SK-N-SH (cell line): Measurements from ENCODE around the gene ZDHHC11. TPM values are rescaled to one million over a fixed set of nuclear protein-coding genes. Genes with fewer than 3 reads are reported as not detected.
"Not testable (repeated sequence)": the region's sequence is repeated elsewhere in the genome, so short reads cannot be mapped to it uniquely, and the experiment has no call there.

Experiments
- CTCF ChIA-PET: fragments of 300-600, 350-600 bp; formaldehyde crosslinking; extraction: SDS; loops from one replicate; lab custom pipeline; 2021; lab: Yijun Ruan, JAX
- POLR2A ChIA-PET: fragments of 350-600 bp; sonication (Branson Sonifier 250); formaldehyde crosslinking; extraction: SDS; loops from one replicate; lab custom pipeline; 2020; ENCODE audit warnings: antibody characterized with exemption, inconsistent platforms; lab: Yijun Ruan, JAX
- DNase-seq: peaks from one replicate; pipeline ENCODE4 v3.0.0; 2012
- H2AFZ ChIP-seq: fragments of 200-600 bp; sonication (generic); 2 replicates; pipeline ENCODE4 v1.8.1; 2016; ENCODE audit warnings: antibody characterized with exemption, mild to moderate bottlenecking, low read depth
- H3F3A ChIP-seq: fragments of 200-600 bp; sonication (generic); replicated peaks from 2 replicates; pipeline ENCODE3; 2016; ENCODE audit warnings: antibody characterized with exemption, mild to moderate bottlenecking; ENCODE audit not compliant: insufficient read depth
- H3K27ac ChIP-seq, 2 experiments: fragments of 200-500 bp in 1 of 2; fragments of 200-600 bp in 1 of 2; sonication (Bioruptor generic) in 1 of 2; sonication (generic), shearing (Covaris generic) in 1 of 2; 2 replicates each; pipeline versions ENCODE4 v1.5.1 to v1.6.1; 2014 to 2016; ENCODE audit warnings: low read depth in 2 of 2, inconsistent platforms in 1 of 2, low read length in 1 of 2, mild to moderate bottlenecking in 1 of 2, mixed read lengths in 1 of 2
- H3K27me3 ChIP-seq: fragments of 200-600 bp; sonication (generic), shearing (Covaris generic); 2 replicates; pipeline ENCODE4 v1.6.1; 2016; ENCODE audit warnings: mixed run types; ENCODE audit not compliant: insufficient read depth
- H3K36me3 ChIP-seq, 2 experiments: fragments of 200-500 bp in 1 of 2; fragments of 200-600 bp in 1 of 2; sonication (Bioruptor generic) in 1 of 2; sonication (generic) in 1 of 2; replicated peaks in 1 of 2; 2 replicates each; pipeline versions ENCODE3 to v1.5.1; 2014 to 2016; ENCODE audit warnings: low read length in 1 of 2, mild to moderate bottlenecking in 1 of 2; ENCODE audit not compliant: insufficient read depth in 2 of 2, control insufficient read depth in 1 of 2
- H3K4me1 ChIP-seq, 2 experiments: fragments of 200-500 bp in 1 of 2; fragments of 200-600 bp in 1 of 2; sonication (Bioruptor generic) in 1 of 2; sonication (generic), shearing (Covaris generic) in 1 of 2; 2 replicates each; pipeline versions ENCODE4 v1.5.1 to v1.6.1; 2014 to 2016; ENCODE audit warnings: low read depth in 1 of 2, low read length in 1 of 2, mixed run types in 1 of 2; ENCODE audit not compliant: insufficient read depth in 2 of 2, control insufficient read depth in 1 of 2
- H3K4me2 ChIP-seq: fragments of 200-600 bp; sonication (generic), shearing (Covaris generic); 2 replicates; pipeline ENCODE4 v1.6.1; 2017; ENCODE audit warnings: mixed run types
- H3K4me3 ChIP-seq, 2 experiments: fragments of 200-500 bp in 1 of 2; fragments of 200-600 bp in 1 of 2; sonication (Bioruptor generic) in 1 of 2; sonication (generic), shearing (Covaris generic) in 1 of 2; 2 replicates each; pipeline versions ENCODE4 v1.5.1 to v1.8.1; 2014 to 2016; ENCODE audit warnings: low read depth in 2 of 2, inconsistent platforms in 1 of 2, low read length in 1 of 2, mild to moderate bottlenecking in 1 of 2, mixed read lengths in 1 of 2, moderate library complexity in 1 of 2
- H3K79me2 ChIP-seq: fragments of 200-600 bp; sonication (generic); 2 replicates; pipeline ENCODE4 v1.8.1; 2017; ENCODE audit warnings: mild to moderate bottlenecking; ENCODE audit not compliant: insufficient read depth
- H3K9ac ChIP-seq: fragments of 200-600 bp; sonication (generic); 2 replicates; pipeline ENCODE4 v1.6.1; 2017; ENCODE audit warnings: mixed run types
- H3K9me2 ChIP-seq: fragments of 200-600 bp; sonication (generic); 2 replicates; pipeline ENCODE4 v1.6.1; 2017; ENCODE audit warnings: mixed run types
- H3K9me3 ChIP-seq: fragments of 200-600 bp; sonication (generic); 2 replicates; pipeline ENCODE4 v1.6.1; 2017; ENCODE audit warnings: mixed run types, mild to moderate bottlenecking, moderate library complexity
- H4K20me1 ChIP-seq: fragments of 200-600 bp; sonication (generic); 2 replicates; pipeline ENCODE4 v1.6.1; 2017; ENCODE audit warnings: mild to moderate bottlenecking, mixed run types; ENCODE audit not compliant: insufficient read depth
- EP300 ChIP-seq, 2 experiments: IDR thresholded peaks; 2 replicates each; pipeline versions ENCODE4 v1.4.0 to v1.6.1; 2012; ENCODE audit warnings: borderline replicate concordance in 1 of 2, low read depth in 1 of 2, low read length in 1 of 2
- EZH2phosphoT487 ChIP-seq: fragments of 200-600 bp; sonication (generic); IDR thresholded peaks from 2 replicates; pipeline ENCODE4 v1.6.1; 2017; ENCODE audit warnings: low read depth, mixed run types, mild to moderate bottlenecking, antibody characterized with exemption, moderate library complexity, borderline replicate concordance
- FOXM1 ChIP-seq: IDR thresholded peaks from 2 replicates; pipeline ENCODE4 v1.4.0; 2012; ENCODE audit warnings: low read depth, mild to moderate bottlenecking
- GATA2 ChIP-seq: sonication (generic); formaldehyde crosslinking; IDR thresholded peaks from 2 replicates; pipeline ENCODE4 v1.5.0; 2020; ENCODE audit warnings: mild to moderate bottlenecking, missing genetic modification reagents
- MEF2A ChIP-seq: IDR thresholded peaks from 2 replicates; pipeline ENCODE4 v1.4.0; 2012; ENCODE audit warnings: low read depth, borderline replicate concordance
- RAD21 ChIP-seq: IDR thresholded peaks from 2 replicates; pipeline ENCODE4 v1.6.1; 2012; ENCODE audit warnings: mild to moderate bottlenecking, low read length
- REST ChIP-seq: IDR thresholded peaks from 2 replicates; pipeline ENCODE4 v1.6.1; 2012; ENCODE audit warnings: mild to moderate bottlenecking, low read depth, low read length, moderate library complexity
- SMC3 ChIP-seq: IDR thresholded peaks from 2 replicates; pipeline ENCODE4 v1.6.1; 2012; ENCODE audit warnings: low read depth, low read length, improper control_type of control experiment
- TAF1 ChIP-seq: IDR thresholded peaks from 2 replicates; pipeline ENCODE4 v1.6.1; 2012; ENCODE audit warnings: low read depth, mild to moderate bottlenecking, low read length, moderate library complexity, borderline replicate concordance
- TCF12 ChIP-seq: IDR thresholded peaks from 2 replicates; pipeline ENCODE4 v1.4.0; 2012
- WGBS: methylation state at CpG from one replicate; pipeline ENCODE4 v1.1.6; 2017; ENCODE audit warnings: low lambda C conversion rate; 5-methylcytosine and 5-hydroxymethylcytosine counted together
- polyA plus RNA-seq, 3 experiments: library from polyadenylated mRNA; depleted of rRNA; stranded (reverse); fragments of >200 nt; gene quantifications; 2 replicates each; pipeline ENCODE4 v1.2.3, GENCODE V29; 2012
- TF ChIP-seq, protein P1 (sequence below): fragments of 200-600 bp; sonication (generic); IDR thresholded peaks from 2 replicates; pipeline ENCODE4 v1.6.1; 2017; ENCODE audit warnings: antibody characterized with exemption, mild to moderate bottlenecking, moderate library complexity
- TF ChIP-seq, protein P2 (sequence below): IDR thresholded peaks from 2 replicates; pipeline ENCODE4 v1.4.0; 2012; ENCODE audit warnings: low read depth

ZDHHC11 gene
- polyA plus RNA-seq, 1 of the 3 experiments (the other 2 are of a cell fraction) = 0.76 TPM

- Histone ChIP-seq H3K27me3 (no peaks in the 10 kb centered on the region), H2AFZ (no peak overlapping the region), H3K4me1 (no peaks in the 10 kb centered on the region), H3K36me3 (peaks cover 34 to 63% of the 10 kb centered on the region in 2 experiments), H3K4me3 (no peak overlapping the region), H4K20me1 (peaks cover 30% of the 10 kb centered on the region; the same call in 1 of the 2 replicates), H3K4me2 (no peak overlapping the region), H3F3A (peaks cover 5% of the 10 kb centered on the region), H3K9me3 (no peaks in the 10 kb centered on the region), H3K9me2 (no peaks in the 10 kb centered on the region), H3K27ac (no peak overlapping the region), H3K79me2 (peaks cover 50% of the 10 kb centered on the region; the same call in 1 of the 2 replicates), H3K9ac (no peak overlapping the region)
- ChIA-PET POLR2A (interaction anchor here (0.6 kb wide), 1 partner anchor 12 kb away, joined by 3 read pairs; the partner anchor contains the start of genes BRD9 and TRIP13), CTCF (interaction anchor here (1.0 kb wide), 1 partner anchor 209 kb away, joined by 3 read pairs; no protein-coding TSS in a partner anchor)
- TF ChIP-seq TCF12 = no peak
- no peak for TF ChIP-seq SMC3
- no peak for TF ChIP-seq TAF1
- TF ChIP-seq GATA2 = no peak
- TF ChIP-seq, protein P1, sequence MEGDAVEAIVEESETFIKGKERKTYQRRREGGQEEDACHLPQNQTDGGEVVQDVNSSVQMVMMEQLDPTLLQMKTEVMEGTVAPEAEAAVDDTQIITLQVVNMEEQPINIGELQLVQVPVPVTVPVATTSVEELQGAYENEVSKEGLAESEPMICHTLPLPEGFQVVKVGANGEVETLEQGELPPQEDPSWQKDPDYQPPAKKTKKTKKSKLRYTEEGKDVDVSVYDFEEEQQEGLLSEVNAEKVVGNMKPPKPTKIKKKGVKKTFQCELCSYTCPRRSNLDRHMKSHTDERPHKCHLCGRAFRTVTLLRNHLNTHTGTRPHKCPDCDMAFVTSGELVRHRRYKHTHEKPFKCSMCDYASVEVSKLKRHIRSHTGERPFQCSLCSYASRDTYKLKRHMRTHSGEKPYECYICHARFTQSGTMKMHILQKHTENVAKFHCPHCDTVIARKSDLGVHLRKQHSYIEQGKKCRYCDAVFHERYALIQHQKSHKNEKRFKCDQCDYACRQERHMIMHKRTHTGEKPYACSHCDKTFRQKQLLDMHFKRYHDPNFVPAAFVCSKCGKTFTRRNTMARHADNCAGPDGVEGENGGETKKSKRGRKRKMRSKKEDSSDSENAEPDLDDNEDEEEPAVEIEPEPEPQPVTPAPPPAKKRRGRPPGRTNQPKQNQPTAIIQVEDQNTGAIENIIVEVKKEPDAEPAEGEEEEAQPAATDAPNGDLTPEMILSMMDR = no peak
- no peak for TF ChIP-seq FOXM1
- TF ChIP-seq, protein P2, sequence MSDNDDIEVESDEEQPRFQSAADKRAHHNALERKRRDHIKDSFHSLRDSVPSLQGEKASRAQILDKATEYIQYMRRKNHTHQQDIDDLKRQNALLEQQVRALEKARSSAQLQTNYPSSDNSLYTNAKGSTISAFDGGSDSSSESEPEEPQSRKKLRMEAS = no peak
- TF ChIP-seq MEF2A = no peak
- no peak for DNase-seq
- WGBS = 98% methylated on average over 29 of the region's 35 CpGs
These were observed 30.2 kb upstream of the ZDHHC11 start for GRCh38 chr5:880816-881550.

GRCh38 chr5:878677-879076, 27.9 kb upstream of the ZDHHC11 start:
- H3K79me2 ChIP-seq = peaks cover 29% of the 10 kb centered on the region; the same call in 1 of the 2 replicates
- H2AFZ ChIP-seq, POLR2A ChIA-PET, CTCF ChIA-PET, H3K4me3 ChIP-seq, H3K9ac ChIP-seq, H3K4me2 ChIP-seq, DNase-seq, H3F3A ChIP-seq, H3K27ac ChIP-seq, H3K9me2 ChIP-seq, H3K27me3 ChIP-seq, H3K4me1 ChIP-seq, H3K9me3 ChIP-seq: not testable (repeated sequence)
- WGBS = no CpG with 5 or more reads among the region's 8 CpGs
- peaks cover 26% of the 10 kb centered on the region; the same call in 1 of the 2 replicates for H4K20me1 ChIP-seq
- H3K36me3 ChIP-seq = peaks cover 15 to 58% of the 10 kb centered on the region in 2 experiments

DNA sequence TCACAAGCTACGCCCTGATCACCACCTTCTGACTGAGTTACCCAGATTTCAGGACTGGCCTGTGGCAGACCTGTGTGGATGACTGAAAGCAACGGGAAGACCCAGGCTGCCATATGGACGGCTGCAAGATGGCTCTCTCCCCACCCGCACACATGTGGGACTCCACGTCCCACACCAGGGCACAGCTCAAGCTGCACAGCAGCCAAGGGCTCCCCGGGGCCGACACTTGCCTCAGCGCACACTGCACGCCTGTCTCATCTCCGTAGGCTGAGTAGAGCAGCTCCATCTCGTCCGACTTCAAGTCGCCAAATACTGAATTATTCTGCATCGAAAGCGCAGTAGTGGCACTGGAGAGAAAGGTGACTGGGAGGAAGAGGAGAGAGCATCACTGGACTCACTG, 27.3 kb upstream of the ZDHHC11 start:
- TF ChIP-seq REST = no peak
- TF ChIP-seq GATA2 = no peak
- TF ChIP-seq RAD21 = no peak
- TF ChIP-seq, protein P2 = no peak
- TF ChIP-seq EZH2phosphoT487 = no peak
- no peak for TF ChIP-seq EP300 (IDR thresholded peaks at IDR 0.05; ENCODE audit: borderline replicate concordance in 1 of 2, low read depth in 1 of 2, low read length in 1 of 2)
- no peak overlapping the region for H2AFZ ChIP-seq
- H3K27me3 ChIP-seq = no peaks in the 10 kb centered on the region
- ChIA-PET CTCF (no interaction called here), POLR2A (interaction anchor here (0.6 kb wide), 1 partner anchor 8 kb away, joined by 3 read pairs; no protein-coding TSS in a partner anchor)
- 97% methylated on average over 12 of the region's 15 CpGs for WGBS
- H3K27ac ChIP-seq = no peak overlapping the region
- H3K36me3 ChIP-seq = peaks cover 10 to 59% of the 10 kb centered on the region in 2 experiments
- H3K9me3 ChIP-seq = no peaks in the 10 kb centered on the region
- peaks cover 23% of the 10 kb centered on the region; the same call in 1 of the 2 replicates for H4K20me1 ChIP-seq
- H3F3A ChIP-seq = no peaks in the 10 kb centered on the region
- no peak overlapping the region for H3K4me2 ChIP-seq
- H3K4me1 ChIP-seq = no peaks in the 10 kb centered on the region
- no peak overlapping the region for H3K9ac ChIP-seq
- H3K79me2 ChIP-seq = peaks cover 23% of the 10 kb centered on the region; the same call in 1 of the 2 replicates
- DNase-seq = peak; percentile 23
- no peak overlapping the region for H3K4me3 ChIP-seq
- no peaks in the 10 kb centered on the region for H3K9me2 ChIP-seq
